CD4-positive, alpha-beta memory T cell (primary cell): ENCODE measurements around the gene PHLDB2. TPM values are rescaled to one million over a fixed set of nuclear protein-coding genes. Genes with fewer than 3 reads are reported as not detected.
A peak's percentile ranks its signal among the peaks of the same experiment; 100 is the strongest.

ENCODE experiments used
- CTCF ChIA-PET: fragments of 350-600 bp; sonication (Branson Sonifier 250); formaldehyde crosslinking; loops from one replicate; lab custom pipeline; 2021; ENCODE audit warnings: inconsistent platforms; ENCODE audit not compliant: partially characterized antibody; lab: Charles Lee
- POLR2A ChIA-PET: fragments of 350-600 bp; sonication (Branson Sonifier 250); formaldehyde crosslinking; loops from one replicate; lab custom pipeline; 2021; ENCODE audit not compliant: partially characterized antibody; lab: Charles Lee
- DNase-seq, 5 donors: peaks; one replicate each; pipeline versions ENCODE4 v3.0.0 to v3.0.0-alpha.2; 2020 to 2022; ENCODE audit warnings: mixed read lengths in 1 of 5
- H3K27ac ChIP-seq: one replicate; pipeline ENCODE4 v1.7.0; 2013; ENCODE audit warnings: low read depth, low read length
- H3K27me3 ChIP-seq: 2 replicates; pipeline ENCODE4 v1.7.0; 2013; ENCODE audit warnings: mild to moderate bottlenecking, low read length, moderate library complexity; ENCODE audit not compliant: insufficient read depth
- H3K36me3 ChIP-seq: 2 replicates; pipeline ENCODE4 v1.7.0; 2013; ENCODE audit warnings: mild to moderate bottlenecking, low read length, moderate library complexity; ENCODE audit not compliant: insufficient read depth
- H3K4me1 ChIP-seq: 2 replicates; pipeline ENCODE4 v1.7.0; 2013; ENCODE audit warnings: mild to moderate bottlenecking, low read length, moderate library complexity; ENCODE audit not compliant: insufficient read depth
- H3K4me3 ChIP-seq, 2 donors: one replicate each; pipeline ENCODE4 v1.7.0; 2013; ENCODE audit warnings: low read length in 2 of 2, mild to moderate bottlenecking in 1 of 2
- H3K9me3 ChIP-seq, 2 donors: one replicate each; pipeline ENCODE4 v1.7.0; 2013; ENCODE audit warnings: low read length in 2 of 2, control low read depth in 1 of 2; ENCODE audit not compliant: control insufficient read depth in 1 of 2
- H3K27ac Mint-ChIP-seq, 7 donors: one replicate each; pipeline ENCODE4 v1.8.0; 2020 to 2021; ENCODE audit warnings: mixed read lengths in 7 of 7, mild to moderate bottlenecking in 6 of 7, inconsistent platforms in 3 of 7, moderate library complexity in 3 of 7
- H3K27me3 Mint-ChIP-seq, 2 donors: one replicate each; pipeline ENCODE4 v1.8.0; 2020 to 2021; ENCODE audit warnings: mixed read lengths in 2 of 2
- H3K36me3 Mint-ChIP-seq, 2 donors: one replicate each; pipeline ENCODE4 v1.8.0; 2020 to 2021; ENCODE audit warnings: mixed read lengths in 2 of 2, inconsistent platforms in 1 of 2, mild to moderate bottlenecking in 1 of 2
- H3K4me1 Mint-ChIP-seq, 4 donors: one replicate each; pipeline ENCODE4 v1.8.0; 2020 to 2021; ENCODE audit warnings: mixed read lengths in 4 of 4, mild to moderate bottlenecking in 1 of 4
- H3K4me3 Mint-ChIP-seq, 8 donors: one replicate each; pipeline ENCODE4 v1.8.0; 2020 to 2021; ENCODE audit warnings: mixed read lengths in 8 of 8, mild to moderate bottlenecking in 7 of 8, moderate library complexity in 6 of 8, inconsistent platforms in 3 of 8
- H3K9me3 Mint-ChIP-seq, 8 donors: one replicate each; pipeline ENCODE4 v1.8.0; 2020 to 2021; ENCODE audit warnings: mixed read lengths in 8 of 8, mild to moderate bottlenecking in 5 of 8, inconsistent platforms in 3 of 8, moderate library complexity in 1 of 8
- intact Hi-C: fragments of 100-400 bp; cut with micrococcal nuclease; formaldehyde crosslinking; loops from one replicate; pipeline ENCODE4 v1.15.1; 2023
- polyA plus RNA-seq, 2 donors: library from polyadenylated mRNA; unstranded; fragments of 300-500 nt; fragmentation: Illumina TruSeq; gene quantifications; one replicate each; pipeline ENCODE4 v1.2.3, GENCODE V29; 2021
- total RNA-seq, 2 experiments: library from RNA; stranded (reverse); gene quantifications; one replicate each; pipeline ENCODE4 v1.2.3, GENCODE V29; 2021

PHLDB2 gene
- total and polyA plus RNA-seq, 4 experiments from 2014 or later: 2.8 to 8.5 (median 7.8) TPM

DNA sequence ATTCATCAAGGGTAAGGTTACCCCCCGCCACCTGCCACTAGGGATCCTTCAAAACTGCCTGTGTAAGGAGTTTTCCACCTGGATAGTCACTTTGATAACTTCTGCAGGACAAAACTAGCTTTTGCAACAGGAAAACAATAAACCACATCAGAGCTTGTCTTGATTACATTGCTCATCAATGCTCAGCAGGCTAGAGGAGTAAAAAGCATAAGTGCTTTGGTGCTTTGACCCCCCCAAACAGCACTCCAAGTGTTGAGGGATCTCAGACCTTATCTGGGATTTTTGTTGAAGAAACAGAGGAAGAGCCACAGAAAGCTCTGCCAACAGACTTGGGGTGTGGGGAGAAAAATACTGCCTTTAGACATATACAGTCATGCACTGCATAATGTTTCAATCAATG, 10.8 kb upstream of the PHLDB2 start:
- Histone ChIP-seq H3K9me3 (no peaks in the 10 kb centered on the region), H3K4me3 (no peak overlapping the region), H3K27me3 (no peaks in the 10 kb centered on the region), H3K4me1 (no peaks in the 10 kb centered on the region), H3K36me3 (no peaks in the 10 kb centered on the region), H3K27ac (no peak overlapping the region)
- no peak overlapping the region for H3K4me3 Mint-ChIP-seq
- CTCF ChIA-PET: no interaction called here
- H3K9me3 Mint-ChIP-seq: no peaks in the 10 kb centered on the region
- no peaks in the 10 kb centered on the region for H3K36me3 Mint-ChIP-seq
- peaks cover 9 to 11% of the 10 kb centered on the region in 2 donors for H3K27me3 Mint-ChIP-seq
- POLR2A ChIA-PET: no interaction called here
- no peak overlapping the region for H3K27ac Mint-ChIP-seq
- intact Hi-C loops: no loop called here
- H3K4me1 Mint-ChIP-seq: peaks cover 4 to 11% (median 8%) of the 10 kb centered on the region in 4 donors
- no peak for DNase-seq

DNA sequence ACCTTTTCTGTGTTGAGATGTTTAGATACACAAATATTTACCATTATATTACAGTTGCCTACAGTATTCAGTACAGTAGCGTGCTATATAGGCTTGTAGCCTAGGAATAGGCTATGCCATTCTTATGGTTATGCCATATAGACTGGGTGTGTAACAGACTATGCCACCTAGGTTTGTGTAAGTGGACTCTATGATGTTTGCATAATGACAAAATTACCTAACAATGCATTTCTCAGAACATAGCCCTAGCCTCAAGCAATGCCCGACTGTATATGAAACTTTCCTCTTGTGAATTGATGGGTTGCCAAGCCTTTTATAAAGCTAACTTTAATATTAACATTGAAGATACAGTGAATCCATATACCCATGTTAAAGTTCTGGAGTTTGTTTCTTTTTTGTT, 10.3 kb upstream of the PHLDB2 start:
- H3K4me3 Mint-ChIP-seq: no peak overlapping the region
- POLR2A ChIA-PET: no interaction called here
- no peak for DNase-seq
- Histone ChIP-seq H3K4me1 (no peaks in the 10 kb centered on the region), H3K27ac (no peak overlapping the region), H3K27me3 (no peaks in the 10 kb centered on the region), H3K4me3 (no peak overlapping the region), H3K9me3 (no peaks in the 10 kb centered on the region), H3K36me3 (no peaks in the 10 kb centered on the region)
- H3K4me1 Mint-ChIP-seq: peaks cover 4 to 11% (median 8%) of the 10 kb centered on the region in 4 donors
- no peaks in the 10 kb centered on the region for H3K9me3 Mint-ChIP-seq
- H3K27ac Mint-ChIP-seq: no peak overlapping the region
- H3K27me3 Mint-ChIP-seq: peaks cover 9 to 11% of the 10 kb centered on the region in 2 donors
- intact Hi-C loops: no loop called here
- no peaks in the 10 kb centered on the region for H3K36me3 Mint-ChIP-seq
- CTCF ChIA-PET: no interaction called here

DNA sequence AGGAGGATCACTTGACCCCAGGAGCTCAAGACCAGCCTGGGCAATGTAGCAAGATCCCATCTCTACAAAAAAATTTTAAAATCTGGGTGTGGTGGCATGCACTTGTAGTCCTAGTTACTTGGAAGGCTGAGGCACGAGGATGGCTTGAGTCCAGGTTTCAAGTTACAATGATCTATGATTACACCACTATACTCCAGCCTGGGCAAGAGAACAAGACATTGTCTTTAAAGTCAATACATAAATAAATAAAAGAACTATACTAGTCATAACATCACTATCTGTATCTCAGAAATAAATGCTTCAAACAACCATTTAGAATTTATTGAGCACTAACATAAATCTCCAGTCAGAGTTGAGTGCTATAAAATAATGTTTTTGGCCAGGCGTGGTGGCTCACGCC, 8.5 kb upstream of the PHLDB2 start:
- intact Hi-C loops: no loop called here
- Mint-ChIP-seq H3K36me3 (no peaks in the 10 kb centered on the region), H3K4me3 (no peak overlapping the region), H3K27me3 (peaks cover 2 to 4% of the 10 kb centered on the region in 2 donors), H3K9me3 (no peaks in the 10 kb centered on the region), H3K27ac (no peak overlapping the region), H3K4me1 (peaks cover 4 to 11% (median 8%) of the 10 kb centered on the region in 4 donors)
- Histone ChIP-seq H3K27me3 (no peaks in the 10 kb centered on the region), H3K4me1 (no peaks in the 10 kb centered on the region), H3K27ac (no peak overlapping the region), H3K4me3 (no peak overlapping the region), H3K9me3 (no peaks in the 10 kb centered on the region), H3K36me3 (no peaks in the 10 kb centered on the region)
- DNase-seq: no peak
- ChIA-PET CTCF (interaction anchor here (1.9 kb wide), 1 partner anchor 10 kb away, joined by 7 read pairs; no protein-coding TSS in a partner anchor), POLR2A (interaction anchor here (1.3 kb wide), 1 partner anchor 10 kb away, joined by 5 read pairs; no protein-coding TSS in a partner anchor)

- ChIA-PET POLR2A (interaction anchor here (1.3 kb wide), 1 partner anchor 9 kb away, joined by 5 read pairs; no protein-coding TSS in a partner anchor), CTCF (interaction anchor here (0.6 to 1.9 kb wide), 2 partner anchors 9 to 149 kb away, joined by 3 to 7 read pairs; no protein-coding TSS in a partner anchor)
- no peaks in the 10 kb centered on the region for H3K27me3 ChIP-seq
- intact Hi-C loops: no loop called here
- no peaks in the 10 kb centered on the region for H3K9me3 ChIP-seq
- H3K36me3 ChIP-seq: no peaks in the 10 kb centered on the region
- no peak overlapping the region for H3K4me3 ChIP-seq
- peak overlapping the region in 3 of 8 donors; percentile 2 to 36 (median 24) for H3K4me3 Mint-ChIP-seq
- H3K4me1 Mint-ChIP-seq: peaks cover 4 to 11% (median 8%) of the 10 kb centered on the region in 4 donors
- DNase-seq: no peak
- H3K4me1 ChIP-seq: no peaks in the 10 kb centered on the region
- no peak overlapping the region for H3K27ac ChIP-seq
- peaks cover 2 to 3% of the 10 kb centered on the region in 2 donors for H3K27me3 Mint-ChIP-seq
- H3K36me3 Mint-ChIP-seq: no peaks in the 10 kb centered on the region
- peak overlapping the region in 1 of 7 donors; percentile 3 for H3K27ac Mint-ChIP-seq
- H3K9me3 Mint-ChIP-seq: no peaks in the 10 kb centered on the region
Measured at GRCh38 chr3:111851511-111851954, 7.5 kb upstream of the PHLDB2 start.

- Mint-ChIP-seq H3K27ac (peak overlapping the region in 1 of 7 donors; percentile 18), H3K9me3 (no peaks in the 10 kb centered on the region), H3K36me3 (no peaks in the 10 kb centered on the region), H3K27me3 (peaks cover 0 to under 1% of the 10 kb centered on the region in 2 donors), H3K4me3 (no peak overlapping the region), H3K4me1 (peaks cover 4 to 11% (median 8%) of the 10 kb centered on the region in 4 donors)
- Histone ChIP-seq H3K4me1 (no peaks in the 10 kb centered on the region), H3K9me3 (no peaks in the 10 kb centered on the region), H3K4me3 (no peak overlapping the region), H3K36me3 (no peaks in the 10 kb centered on the region), H3K27ac (no peak overlapping the region), H3K27me3 (no peaks in the 10 kb centered on the region)
- intact Hi-C loops: no loop called here
- CTCF ChIA-PET: no interaction called here
- POLR2A ChIA-PET: no interaction called here
- DNase-seq: no peak
Measured at GRCh38 chr3:111852540-111852939, 6.5 kb upstream of the PHLDB2 start.

DNA sequence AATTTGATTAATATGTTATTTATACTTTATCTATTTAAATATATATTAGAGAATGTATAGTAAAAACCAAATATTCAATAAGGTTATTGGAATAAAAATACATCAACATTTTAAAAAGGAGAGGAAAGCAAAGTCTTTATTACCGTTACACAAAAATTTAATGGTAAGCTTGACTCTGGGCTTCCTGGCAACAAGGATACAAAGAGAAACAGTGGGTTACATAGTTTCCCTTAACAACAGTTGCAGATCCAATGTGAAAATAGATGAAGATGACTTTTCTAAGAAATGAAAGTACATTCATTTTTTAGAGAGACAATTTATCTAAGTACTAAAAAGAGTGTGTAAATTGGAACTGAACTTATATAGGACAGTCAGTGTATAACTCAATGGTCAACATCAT, 6.0 kb upstream of the PHLDB2 start:
- ChIA-PET CTCF (no interaction called here), POLR2A (no interaction called here)

DNA sequence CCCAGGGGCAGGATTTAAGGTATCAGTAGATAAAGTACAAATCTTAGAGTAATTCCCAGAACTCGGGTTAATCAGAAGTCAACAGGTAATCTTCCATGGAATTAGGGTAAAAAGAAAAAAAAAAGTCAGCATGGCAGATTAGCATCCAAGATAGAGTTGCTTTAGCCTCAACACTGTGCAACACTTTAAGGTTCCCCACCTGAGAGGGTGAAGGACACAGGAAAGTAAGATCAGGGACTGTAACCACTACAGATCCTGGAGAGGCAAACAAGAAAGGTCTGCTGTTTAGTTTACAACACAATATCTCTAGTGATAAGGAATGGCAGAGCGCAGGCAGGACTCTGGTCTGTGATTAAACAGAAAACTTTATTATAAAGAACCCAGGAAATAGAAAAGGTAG, 4.1 kb upstream of the PHLDB2 start:
- peaks cover 6 to 20% (median 13%) of the 10 kb centered on the region in 4 donors for H3K4me1 Mint-ChIP-seq
- H3K36me3 Mint-ChIP-seq: peaks cover 0 to 6% of the 10 kb centered on the region in 2 donors
- Histone ChIP-seq H3K27me3 (no peaks in the 10 kb centered on the region), H3K9me3 (no peaks in the 10 kb centered on the region), H3K4me3 (no peak overlapping the region), H3K4me1 (no peaks in the 10 kb centered on the region), H3K27ac (no peak overlapping the region), H3K36me3 (no peaks in the 10 kb centered on the region)
- ChIA-PET POLR2A (no interaction called here), CTCF (no interaction called here)
- H3K9me3 Mint-ChIP-seq: no peaks in the 10 kb centered on the region
- intact Hi-C loops: no loop called here
- no peak for DNase-seq
- no peaks in the 10 kb centered on the region for H3K27me3 Mint-ChIP-seq
- no peak overlapping the region for H3K4me3 Mint-ChIP-seq
- H3K27ac Mint-ChIP-seq: peak overlapping the region in 1 of 7 donors; percentile 29

More for the DNA sequence above, 6.0 kb upstream of the PHLDB2 start:
- Histone ChIP-seq H3K36me3 (no peaks in the 10 kb centered on the region), H3K27me3 (no peaks in the 10 kb centered on the region), H3K9me3 (no peaks in the 10 kb centered on the region), H3K4me1 (no peaks in the 10 kb centered on the region), H3K27ac (no peak overlapping the region), H3K4me3 (no peak overlapping the region)
- Mint-ChIP-seq H3K4me3 (no peak overlapping the region), H3K9me3 (no peaks in the 10 kb centered on the region), H3K27me3 (no peaks in the 10 kb centered on the region), H3K27ac (no peak overlapping the region), H3K4me1 (peaks cover 4 to 11% (median 8%) of the 10 kb centered on the region in 4 donors), H3K36me3 (no peaks in the 10 kb centered on the region)
- DNase-seq: no peak
- intact Hi-C loops: no loop called here
